Breast epithelium (tissue), 4 donors: ENCODE measurements around the gene THBD. TPM values are rescaled to one million over a fixed set of nuclear protein-coding genes. Genes with fewer than 3 reads are reported as not detected.

Source experiments
- DNase-seq, 2 donors: peaks; one replicate each; pipeline ENCODE4 v3.0.0-alpha.2; 2019; ENCODE audit warnings: low spot score in 2 of 2
- H3K27ac ChIP-seq, 2 donors: fragments of 200-600 bp; sonication (generic) in 1 of 2; one replicate each; pipeline ENCODE4 v1.5.1; 2016 to 2019; ENCODE audit warnings: mild to moderate bottlenecking in 1 of 2
- H3K27me3 ChIP-seq, 2 donors: fragments of 200-600 bp; sonication (generic) in 1 of 2; one replicate each; pipeline versions ENCODE4 v1.5.1 to v1.6.0; 2017 to 2019; ENCODE audit warnings: control low read depth in 1 of 2, mild to moderate bottlenecking in 1 of 2
- H3K36me3 ChIP-seq: fragments of 200-600 bp; one replicate; pipeline ENCODE4 v1.5.1; 2019
- H3K4me1 ChIP-seq, 2 donors: fragments of 200-600 bp; sonication (generic); one replicate each; pipeline ENCODE4 v1.5.1; 2016 to 2019; ENCODE audit warnings: control low read depth in 1 of 2
- H3K4me3 ChIP-seq, 3 donors: fragments of 200-600 bp; sonication (generic); 1 replicate in 2 of 3; 2 replicates in 1 of 3; pipeline ENCODE4 v1.5.1; 2016 to 2019; ENCODE audit warnings: mild to moderate bottlenecking in 3 of 3, moderate library complexity in 2 of 3
- H3K9me3 ChIP-seq, 2 donors: fragments of 200-600 bp; sonication (generic) in 1 of 2; one replicate each; pipeline ENCODE4 v1.5.1; 2016 to 2019; ENCODE audit warnings: control low read depth in 1 of 2
- POLR2A ChIP-seq: fragments of 450-650 bp; IDR thresholded peaks from one replicate; pipeline ENCODE4 v1.6.1; 2016; ENCODE audit warnings: antibody characterized with exemption, mild to moderate bottlenecking, moderate library complexity
- POLR2AphosphoS5 ChIP-seq, 3 donors: sonication (generic); formaldehyde crosslinking; IDR thresholded peaks; one replicate each; pipeline ENCODE4 v1.6.1; 2017; ENCODE audit warnings: antibody characterized with exemption in 3 of 3
- intact Hi-C: fragments of 100-400 bp; cut with DNase I; formaldehyde crosslinking; loops from one replicate; pipeline ENCODE4 v1.15.1; 2023; ENCODE audit warnings: low total_unique reads
- total RNA-seq, 3 donors: library from RNA; depleted of rRNA; stranded (reverse); fragments of >200 nt; gene quantifications; one replicate each; pipeline ENCODE4 v1.1.0, GENCODE V29; 2016
- TF ChIP-seq, protein P1 (sequence below), 3 donors: fragments of 450-650 bp; IDR thresholded peaks; one replicate each; pipeline ENCODE4 v1.5.1; 2016 to 2017; ENCODE audit warnings: antibody characterized with exemption in 3 of 3, mild to moderate bottlenecking in 3 of 3, moderate library complexity in 3 of 3

The THBD gene
- total RNA-seq, 3 donors from 2014 or later = 22.6 to 44.2 (median 28.2) TPM

DNA sequence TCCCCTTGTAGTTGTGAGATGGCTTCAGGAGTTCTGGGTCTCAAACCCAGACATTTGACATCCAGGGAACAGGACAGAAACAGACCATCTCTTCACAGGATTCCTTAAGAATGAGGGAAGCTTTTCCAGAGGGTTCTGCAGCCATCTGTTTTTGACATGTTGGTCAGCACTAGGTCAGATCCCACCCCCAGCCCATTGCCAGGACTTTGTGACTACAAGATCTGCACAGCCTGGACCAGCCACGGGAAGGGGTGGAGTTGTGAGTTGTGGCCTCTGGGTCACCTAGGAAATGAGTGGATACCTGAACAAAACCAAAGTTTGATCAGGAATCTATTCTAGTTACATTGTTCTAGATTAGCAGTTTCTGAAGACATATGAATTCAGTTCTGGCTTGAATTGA is 53.5 kb downstream of the THBD start:
- TF ChIP-seq, protein P1, sequence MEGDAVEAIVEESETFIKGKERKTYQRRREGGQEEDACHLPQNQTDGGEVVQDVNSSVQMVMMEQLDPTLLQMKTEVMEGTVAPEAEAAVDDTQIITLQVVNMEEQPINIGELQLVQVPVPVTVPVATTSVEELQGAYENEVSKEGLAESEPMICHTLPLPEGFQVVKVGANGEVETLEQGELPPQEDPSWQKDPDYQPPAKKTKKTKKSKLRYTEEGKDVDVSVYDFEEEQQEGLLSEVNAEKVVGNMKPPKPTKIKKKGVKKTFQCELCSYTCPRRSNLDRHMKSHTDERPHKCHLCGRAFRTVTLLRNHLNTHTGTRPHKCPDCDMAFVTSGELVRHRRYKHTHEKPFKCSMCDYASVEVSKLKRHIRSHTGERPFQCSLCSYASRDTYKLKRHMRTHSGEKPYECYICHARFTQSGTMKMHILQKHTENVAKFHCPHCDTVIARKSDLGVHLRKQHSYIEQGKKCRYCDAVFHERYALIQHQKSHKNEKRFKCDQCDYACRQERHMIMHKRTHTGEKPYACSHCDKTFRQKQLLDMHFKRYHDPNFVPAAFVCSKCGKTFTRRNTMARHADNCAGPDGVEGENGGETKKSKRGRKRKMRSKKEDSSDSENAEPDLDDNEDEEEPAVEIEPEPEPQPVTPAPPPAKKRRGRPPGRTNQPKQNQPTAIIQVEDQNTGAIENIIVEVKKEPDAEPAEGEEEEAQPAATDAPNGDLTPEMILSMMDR (IDR thresholded peaks at IDR 0.05) = no peak
- no peak for TF ChIP-seq POLR2AphosphoS5 (IDR thresholded peaks at IDR 0.05)
- no peak for TF ChIP-seq POLR2A
- H3K9me3 ChIP-seq = peaks cover 0 to 7% of the 10 kb centered on the region in 2 donors
- H3K36me3 ChIP-seq = no peaks in the 10 kb centered on the region
- H3K4me3 ChIP-seq = no peak overlapping the region
- intact Hi-C loops = no loop called here
- no peaks in the 10 kb centered on the region for H3K27me3 ChIP-seq
- no peaks in the 10 kb centered on the region for H3K4me1 ChIP-seq
- DNase-seq = no peak
- H3K27ac ChIP-seq = no peak overlapping the region

Other genes starting within 250 kb of the THBD start
- gene SSTR4, start 14.4 kb downstream of the THBD start, total RNA-seq = not detected
- gene CD93, start 36.7 kb upstream of the THBD start, total RNA-seq = 10 to 100 TPM; 19.2 to 64.9 (median 36.5) TPM